ENCODE data around the gene EYA4. TPM values are rescaled to one million over a fixed set of nuclear protein-coding genes. Genes with fewer than 3 reads are reported as not detected.
A peak's percentile ranks its signal among the peaks of the same experiment; 100 is the strongest.
"Not testable (repeated sequence)": the region's sequence is repeated elsewhere in the genome, so short reads cannot be mapped to it uniquely, and the experiment has no call there.

The EYA4 gene
- total RNA-seq, 1 donor from 2014 or later = 18.5 TPM

GRCh38 chr6:133512410-133513016 is 271.4 kb downstream of the EYA4 start:
- peak; percentile 75 for DNase-seq (ENCODE audit: low read depth)

DNA sequence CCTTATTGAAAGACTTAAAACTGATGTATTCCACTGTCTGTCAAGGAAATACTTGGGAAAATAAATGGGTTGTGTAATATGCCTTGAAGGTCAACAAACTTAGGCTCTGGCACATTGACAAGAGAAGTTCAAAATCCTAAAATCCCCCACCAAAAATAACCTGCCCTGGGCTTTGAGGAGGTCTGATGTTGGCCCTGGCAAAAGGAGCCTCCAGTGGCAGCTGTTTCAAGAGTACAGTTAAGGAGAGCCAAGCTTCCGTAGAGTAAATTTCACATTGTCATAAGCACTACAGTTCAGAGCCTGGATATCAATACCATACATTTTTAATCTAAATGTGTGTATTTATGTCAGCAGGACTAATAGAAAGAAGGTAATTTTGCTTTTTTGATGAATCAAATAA is 282.7 kb downstream of the EYA4 start:
- DNase-seq (ENCODE audit: low read depth) = peak; percentile 36

DNA sequence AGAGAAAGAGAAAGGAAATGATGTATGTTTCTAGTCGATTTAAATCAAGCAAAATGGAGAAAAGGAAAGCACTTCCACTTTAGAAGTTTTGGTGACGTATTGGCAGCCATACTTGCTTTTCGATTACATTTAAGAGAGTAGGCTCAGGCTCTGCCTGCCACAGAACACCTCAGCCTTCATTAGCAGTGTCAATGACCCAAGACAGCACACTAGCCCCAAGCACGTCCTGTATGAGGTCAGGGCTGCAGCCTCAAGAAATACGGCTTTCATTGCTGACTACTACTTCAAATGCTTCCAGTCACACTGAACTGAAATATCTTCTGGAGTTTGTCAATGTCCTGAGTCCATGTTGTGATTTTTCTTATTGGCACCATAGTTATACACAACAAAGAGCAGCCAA is 285.3 kb downstream of the EYA4 start:
- no peak for DNase-seq (ENCODE audit: low read depth)

DNA sequence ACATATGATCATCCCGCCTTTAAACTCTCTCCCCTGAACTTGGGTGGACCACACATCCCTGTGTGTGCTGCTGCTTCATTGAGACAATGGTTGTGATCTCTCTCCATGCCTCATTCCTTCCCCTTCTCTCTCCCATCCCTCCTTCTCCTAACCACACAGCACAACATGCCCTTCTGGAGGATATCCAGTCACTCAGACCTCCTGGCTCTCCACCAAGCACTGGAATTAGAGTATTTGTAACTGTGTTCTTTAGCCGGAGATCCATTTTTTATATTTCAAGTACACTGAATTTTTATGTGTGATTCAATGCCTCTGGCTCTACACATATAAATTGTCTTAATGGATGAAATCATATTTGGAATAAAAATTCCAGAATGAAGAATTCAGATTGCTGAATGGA is 287.4 kb downstream of the EYA4 start:
- no peak for DNase-seq (ENCODE audit: low read depth)

DNA sequence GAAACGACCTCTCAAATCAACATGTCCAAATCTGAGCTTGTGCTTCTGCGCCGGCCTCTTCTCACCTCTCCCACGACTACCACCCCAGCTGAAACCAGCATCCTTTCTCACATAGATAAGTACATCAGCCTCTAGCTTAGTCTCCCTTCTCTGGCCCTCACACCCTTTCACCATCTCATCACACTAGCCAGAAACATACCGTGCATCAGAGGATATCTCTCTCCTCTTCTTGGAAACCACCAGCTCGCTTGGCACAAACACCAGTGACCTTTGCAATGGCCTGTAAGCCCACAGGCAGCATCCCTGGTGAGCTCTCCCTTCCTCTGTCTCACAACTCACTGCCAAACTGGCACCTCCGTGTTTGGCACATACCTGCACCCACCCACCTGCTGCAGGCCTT is 291.8 kb downstream of the EYA4 start:
- DNase-seq (ENCODE audit: low read depth) = no peak

DNA sequence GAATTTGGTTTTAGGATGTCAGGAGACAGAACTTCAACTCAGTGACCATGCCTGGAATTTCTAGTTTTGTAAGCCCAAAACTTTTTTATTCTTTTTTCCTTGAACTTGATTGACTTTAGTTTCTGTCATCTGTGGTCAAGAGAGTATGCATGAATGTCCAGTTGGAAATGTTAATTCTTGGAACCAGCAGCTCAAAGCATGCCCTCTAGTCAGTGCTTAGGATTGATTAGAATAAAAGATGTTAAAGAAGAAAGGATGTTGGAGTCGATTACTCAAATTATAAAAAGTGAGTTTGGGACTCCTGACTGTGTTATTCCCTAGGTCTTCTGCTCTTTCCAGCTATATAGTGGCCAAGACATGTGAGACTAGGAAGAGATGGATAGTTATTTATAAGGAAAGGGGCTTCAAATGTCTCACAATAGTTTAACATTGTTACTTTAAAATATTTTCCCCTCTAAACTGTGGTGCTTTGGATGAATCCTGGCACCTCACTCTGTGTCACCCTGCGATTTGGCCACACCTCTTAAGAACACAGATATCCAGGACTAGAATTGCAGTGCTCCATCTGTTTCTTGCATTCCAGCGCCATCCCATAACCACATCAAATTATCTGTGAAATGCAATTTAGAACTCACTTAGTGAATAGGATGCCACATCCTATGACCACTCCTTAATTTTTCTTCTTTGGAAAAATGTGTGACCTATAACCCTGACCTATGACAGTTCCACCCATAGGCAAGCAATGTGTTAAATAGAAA is 298.5 kb downstream of the EYA4 start:
- no peak for DNase-seq (ENCODE audit: low read depth)

DNA sequence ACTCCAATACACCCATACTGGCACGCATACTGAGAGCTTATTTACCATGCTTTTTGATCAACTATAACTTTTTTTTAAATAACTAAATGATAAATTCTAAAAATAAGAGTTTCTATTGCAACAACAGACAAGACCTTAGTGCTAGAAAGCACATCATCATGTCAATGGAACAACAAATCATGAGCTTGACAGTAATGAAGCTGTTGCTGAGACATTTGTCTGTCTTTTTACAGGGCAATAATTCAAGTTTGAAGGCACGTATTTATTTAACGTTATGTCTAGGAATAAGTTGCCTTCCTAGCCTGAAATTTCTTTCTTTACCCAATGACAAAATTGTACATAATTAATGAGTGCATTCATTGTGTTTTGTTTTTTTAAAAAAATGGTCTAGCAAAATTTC is 299.2 kb downstream of the EYA4 start:
- no peak for DNase-seq (ENCODE audit: low read depth)

- DNase-seq (ENCODE audit: low read depth) = no peak
Measured at GRCh38 chr6:133541040-133541439, 299.9 kb downstream of the EYA4 start.

DNA sequence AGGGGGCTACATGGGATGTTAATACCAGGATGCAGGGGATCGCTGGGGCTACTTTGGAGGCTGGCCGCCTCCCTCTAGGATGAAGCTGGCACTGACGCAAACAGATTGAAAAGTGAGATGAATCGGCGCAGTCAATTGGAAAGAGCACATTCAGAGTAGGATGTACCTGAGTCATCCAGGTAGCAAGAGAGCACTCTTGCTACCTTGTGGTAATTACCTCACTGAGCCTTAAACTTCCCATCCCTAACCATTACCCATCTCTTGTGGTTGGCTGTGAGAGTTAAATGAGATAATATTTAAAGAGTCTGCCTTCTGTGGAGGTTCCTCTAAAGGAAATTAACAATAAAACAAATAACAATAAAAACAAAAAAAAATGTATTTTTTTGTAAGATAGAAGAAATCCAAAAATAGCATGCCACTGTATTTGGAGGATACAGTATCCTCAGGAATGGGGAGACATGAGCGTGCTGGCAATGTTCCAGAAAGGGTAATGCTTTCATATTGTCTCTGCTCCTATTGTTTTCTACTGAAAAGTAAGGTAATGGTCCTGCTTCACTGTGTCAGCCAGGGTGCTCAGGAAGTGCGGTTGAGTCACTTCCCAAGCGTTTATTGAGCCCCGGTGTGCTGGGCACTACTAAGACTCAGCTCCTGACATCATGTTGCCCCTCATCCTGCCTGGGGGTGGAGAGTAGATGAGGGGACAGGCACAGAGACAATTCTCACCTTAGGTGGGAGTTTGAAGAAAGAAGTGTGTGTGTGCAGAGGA is 301.1 kb downstream of the EYA4 start:
- DNase-seq (ENCODE audit: low read depth) = no peak

- DNase-seq (ENCODE audit: low read depth) = no peak
Measured at GRCh38 chr6:133544419-133544818, 303.3 kb downstream of the EYA4 start.

GRCh38 chr6:133546098-133546497 is 304.9 kb downstream of the EYA4 start:
- DNase-seq (ENCODE audit: low read depth) = no peak

- no peak for DNase-seq (ENCODE audit: low read depth)
Measured at GRCh38 chr6:133547136-133547535, 306.0 kb downstream of the EYA4 start.

DNA sequence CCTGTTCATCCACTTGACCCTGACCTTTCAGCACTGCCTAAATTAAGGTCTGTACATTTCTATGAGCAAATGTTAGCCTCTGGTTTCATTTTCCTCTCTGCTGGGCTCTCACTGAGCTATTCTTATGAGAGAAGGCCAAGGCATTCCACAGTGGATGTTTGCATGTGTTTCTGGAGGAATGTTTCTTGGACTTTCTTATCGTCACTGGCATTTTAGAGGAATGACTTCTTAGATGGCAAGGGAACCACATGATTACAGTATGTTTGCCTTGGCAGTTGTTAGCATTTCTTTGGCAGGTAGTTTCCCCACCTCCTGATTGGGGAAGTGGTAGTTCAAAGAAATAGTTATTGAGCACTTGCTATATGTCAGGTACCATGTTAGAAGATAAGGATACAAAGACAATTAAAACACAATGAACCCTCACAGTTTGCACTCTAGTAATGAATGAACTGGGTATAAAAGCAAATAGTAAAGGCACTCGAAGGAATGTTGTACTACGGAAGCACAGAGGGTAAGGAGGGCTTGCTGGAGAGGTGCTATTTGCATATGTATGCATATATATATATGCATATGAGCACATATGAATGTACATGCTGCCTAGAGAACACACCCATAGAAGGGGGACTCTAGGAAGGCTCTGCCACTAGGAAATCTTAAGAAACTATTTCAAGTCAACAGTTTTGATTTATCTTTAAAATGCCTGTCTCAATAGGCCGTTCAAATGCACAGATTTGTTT is 307.4 kb downstream of the EYA4 start:
- DNase-seq (ENCODE audit: low read depth) = peak; percentile 51

DNA sequence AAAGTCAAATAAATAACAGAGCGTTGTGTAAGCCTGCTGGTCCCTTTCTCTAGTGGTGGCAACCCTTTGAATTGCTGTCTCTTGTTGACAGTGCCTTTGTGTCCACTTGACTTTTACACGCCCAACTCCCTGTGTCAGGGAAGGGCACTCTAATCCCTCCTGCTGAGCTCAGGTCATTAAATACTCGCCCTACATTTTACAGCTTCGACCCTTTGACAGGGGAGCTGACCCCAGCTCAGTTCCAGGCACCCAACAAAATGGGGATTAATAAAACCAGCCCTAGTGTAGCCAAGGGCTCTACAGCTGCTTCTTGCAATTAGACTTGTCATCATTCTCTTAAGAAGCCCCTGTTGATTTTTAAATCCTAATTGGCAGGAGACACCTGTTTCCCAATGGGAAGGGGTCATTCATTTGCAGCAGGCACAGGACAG is 308.2 kb downstream of the EYA4 start:
- peak; percentile 43 for DNase-seq (ENCODE audit: low read depth)

DNA sequence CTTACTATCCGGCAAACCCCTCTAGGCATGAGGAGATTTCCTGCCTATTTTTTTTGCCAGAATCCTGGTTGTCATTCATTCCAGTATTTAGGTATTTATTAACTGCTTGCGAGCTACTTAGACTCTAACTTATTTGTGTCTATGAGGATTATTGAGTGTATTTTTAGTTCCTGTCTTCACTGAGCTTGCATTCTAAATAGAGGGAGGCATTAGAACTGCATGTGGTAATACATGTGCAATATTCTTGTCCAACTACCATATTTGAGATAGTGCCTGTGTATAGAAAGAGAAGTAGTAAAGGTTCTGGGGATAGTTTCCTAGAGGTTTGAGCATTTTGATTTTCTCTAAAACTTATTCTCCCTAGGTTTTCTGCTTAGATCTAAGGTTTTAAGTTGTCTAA is 308.9 kb downstream of the EYA4 start:
- DNase-seq (ENCODE audit: low read depth) = no peak

DNA sequence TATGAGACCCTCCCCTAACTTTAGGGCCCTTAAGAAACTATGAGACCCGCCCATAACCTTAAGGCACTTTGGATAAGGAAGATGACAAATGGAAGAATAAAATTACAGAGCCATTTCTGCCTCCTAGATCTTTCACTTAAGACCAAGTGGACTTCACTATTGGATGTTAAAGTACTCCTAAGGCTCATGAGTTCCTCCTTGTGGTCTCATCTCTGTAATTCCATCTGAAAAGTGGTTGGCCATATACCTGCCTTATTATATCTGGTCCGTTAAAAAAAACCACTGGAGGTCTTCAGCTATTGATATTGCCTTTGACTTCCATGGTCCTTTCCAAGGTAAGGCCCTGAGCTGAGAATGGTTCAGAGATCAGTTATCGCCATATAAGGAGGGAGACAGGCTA is 310.3 kb downstream of the EYA4 start:
- DNase-seq (ENCODE audit: low read depth) = no peak

- DNase-seq (ENCODE audit: low read depth) = peak; percentile 98
Measured at GRCh38 chr6:133551847-133552341, 310.7 kb downstream of the EYA4 start.

DNA sequence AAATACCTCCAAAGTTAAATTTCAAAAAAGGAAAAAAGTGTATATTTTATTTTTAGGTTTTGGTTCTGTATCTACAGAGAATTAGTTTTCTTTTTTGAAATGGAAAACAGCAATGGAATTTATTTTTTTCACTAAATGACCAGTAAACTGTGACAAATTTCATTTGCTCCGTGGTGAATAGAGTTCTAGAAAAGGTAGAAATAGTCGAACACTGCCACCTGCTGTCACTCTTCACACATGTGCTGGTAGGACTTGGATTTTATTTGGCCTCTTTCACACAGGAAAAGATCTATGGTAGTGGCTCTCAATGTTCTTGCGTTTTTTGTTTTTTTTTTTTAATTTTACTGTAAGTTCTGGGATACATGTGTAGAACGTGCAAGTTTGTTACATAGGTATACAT is 312.5 kb downstream of the EYA4 start:
- peak; percentile 78 for DNase-seq (ENCODE audit: low read depth)

DNA sequence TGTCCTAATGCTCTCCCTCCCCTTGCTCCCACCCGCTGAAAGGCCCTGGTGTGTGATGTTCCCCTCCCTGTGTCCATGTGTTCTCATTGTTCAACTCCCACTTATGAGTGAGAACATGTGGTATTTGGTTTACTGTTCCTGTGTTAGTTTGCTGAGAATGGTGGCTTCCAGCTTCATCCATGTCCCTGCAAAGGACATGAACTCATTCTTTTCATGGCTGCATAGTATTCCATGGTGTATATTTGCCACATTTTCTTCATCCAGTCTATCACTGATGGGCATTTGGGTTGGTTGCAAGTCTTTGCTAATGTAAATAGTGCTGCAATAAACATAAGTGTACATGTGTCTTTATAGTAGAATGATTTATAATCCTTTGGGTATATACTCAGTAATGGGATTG is 313.0 kb downstream of the EYA4 start:
- not testable (repeated sequence) for DNase-seq (ENCODE audit: low read depth)

- DNase-seq (ENCODE audit: low read depth) = no peak
Measured at GRCh38 chr6:133555685-133556084, 314.5 kb downstream of the EYA4 start.

- DNase-seq (ENCODE audit: low read depth) = no peak
Measured at GRCh38 chr6:133559926-133560325, 318.8 kb downstream of the EYA4 start.

Data from myocyte (in vitro differentiated cells).